SIG-M5 treated with dmso at 0.1 percent for 504 hours (cell line): ENCODE measurements around the gene KLHL21.
"Not testable (repeated sequence)": the region's sequence is repeated elsewhere in the genome, so short reads cannot be mapped to it uniquely, and the experiment has no call there.

Experiments used
- DNase-seq: peaks from one replicate; lab custom pipeline; 2025; ENCODE audit not compliant: unreplicated experiment; lab: John Stamatoyannopoulos, UW

Gene KLHL21

GRCh38 chr1:6600410-6601048 is 2.1 kb downstream of the KLHL21 start:
- DNase-seq = no peak

GRCh38 chr1:6599991-6600390 is 2.7 kb downstream of the KLHL21 start:
- DNase-seq = not testable (repeated sequence)

- peak; percentile 73 for DNase-seq
Observed at GRCh38 chr1:6599141-6599975, 3.3 kb downstream of the KLHL21 start.

- no peak for DNase-seq
Observed at GRCh38 chr1:6597777-6598131, 4.9 kb downstream of the KLHL21 start.

DNA sequence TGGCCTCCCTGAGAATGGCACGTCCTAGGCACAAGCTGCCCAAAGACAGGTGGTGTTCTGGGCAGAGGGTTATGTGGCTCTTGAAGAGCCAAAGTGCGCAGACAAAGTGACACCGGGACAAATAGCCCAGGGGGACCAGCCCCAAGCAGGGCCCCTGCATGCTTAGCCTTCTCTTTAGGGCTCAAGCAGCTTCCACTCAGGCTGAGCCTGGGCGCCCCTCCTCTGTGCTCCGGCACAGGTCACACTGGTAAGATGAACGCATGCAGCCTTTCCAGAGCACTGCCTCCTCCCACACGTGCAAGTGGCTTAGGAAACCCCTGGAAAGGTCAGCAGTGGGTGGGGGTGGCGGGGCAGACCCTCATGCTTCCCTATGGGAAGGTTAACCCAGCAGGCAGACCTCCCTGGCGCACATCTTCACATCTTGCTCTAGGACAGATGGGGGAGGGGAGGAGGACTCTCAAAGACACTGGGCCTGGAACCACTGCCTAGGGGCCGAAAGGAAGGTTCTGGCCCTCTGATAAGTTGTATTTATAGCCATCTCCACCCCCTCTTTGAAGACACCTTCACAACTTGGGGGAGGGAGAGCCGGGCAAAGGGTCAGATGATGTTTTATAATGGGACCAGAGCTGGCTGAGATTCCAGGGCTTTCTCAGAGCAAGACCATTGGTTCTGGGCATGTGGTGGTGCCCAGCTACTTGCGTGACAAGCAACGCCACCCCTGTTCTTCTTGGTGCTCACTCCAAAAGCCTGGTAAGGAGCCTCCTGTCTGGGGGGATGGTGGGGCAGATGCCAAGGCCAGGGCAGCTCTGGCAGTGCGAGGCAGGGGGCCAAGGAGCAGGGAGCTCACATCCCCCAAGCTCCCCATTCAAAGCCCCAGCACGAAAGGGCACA is 5.5 kb downstream of the KLHL21 start:
- no peak for DNase-seq

DNA sequence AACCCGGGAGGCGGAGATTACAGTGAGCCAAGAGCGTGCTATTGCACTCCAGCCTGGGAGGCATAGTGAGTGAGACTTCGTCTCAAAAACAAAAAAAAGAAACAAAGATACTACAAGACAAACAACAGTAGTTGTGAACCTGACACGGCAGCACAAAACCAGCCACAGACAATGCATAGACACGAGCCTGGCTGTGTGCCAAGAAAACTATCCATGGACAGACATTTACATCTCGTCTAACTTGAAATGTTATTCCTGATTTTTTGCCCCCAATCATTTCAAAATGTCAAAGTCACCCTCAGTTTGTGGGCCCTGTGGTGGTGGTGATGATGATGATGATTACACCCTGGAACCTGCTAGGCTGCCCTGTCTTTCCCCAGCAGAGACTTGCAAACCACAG is 6.3 kb downstream of the KLHL21 start:
- no peak for DNase-seq

DNA sequence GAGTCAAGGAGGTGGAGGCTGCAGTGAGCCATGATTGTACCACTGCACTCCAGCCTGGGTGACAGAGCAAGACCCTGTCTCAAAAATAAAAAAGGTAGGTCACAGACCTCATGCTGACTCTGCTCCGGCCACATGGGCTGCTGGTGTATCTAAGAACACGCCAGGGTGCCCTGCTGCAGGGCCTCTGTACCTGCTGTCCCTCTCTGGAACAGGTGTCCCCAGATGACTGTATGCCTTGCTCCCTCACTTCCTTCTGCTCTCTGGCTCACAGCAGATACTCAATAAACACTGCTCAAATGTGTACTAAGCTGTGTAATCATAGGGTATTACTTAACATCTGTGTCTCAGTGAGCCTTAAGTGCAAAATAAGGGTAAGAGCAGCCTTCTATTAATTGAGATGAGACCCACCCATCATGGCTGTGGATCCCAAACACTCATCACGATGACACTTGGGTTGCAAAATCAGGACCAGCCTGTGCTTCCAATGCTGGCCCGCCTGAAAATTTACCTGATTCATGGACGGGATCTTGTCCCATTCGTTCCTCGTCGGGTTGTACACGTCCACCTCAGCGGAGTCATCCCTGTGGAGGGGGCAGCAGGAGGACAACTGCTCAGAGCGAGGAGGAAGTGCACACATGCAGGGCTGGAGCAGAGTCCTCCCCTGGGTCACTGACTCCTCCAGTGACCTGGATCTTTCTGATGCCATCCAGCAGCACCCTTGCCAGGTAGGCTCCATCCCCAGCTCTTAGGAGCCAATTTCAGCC is 7.5 kb downstream of the KLHL21 start:
- DNase-seq = no peak

DNA sequence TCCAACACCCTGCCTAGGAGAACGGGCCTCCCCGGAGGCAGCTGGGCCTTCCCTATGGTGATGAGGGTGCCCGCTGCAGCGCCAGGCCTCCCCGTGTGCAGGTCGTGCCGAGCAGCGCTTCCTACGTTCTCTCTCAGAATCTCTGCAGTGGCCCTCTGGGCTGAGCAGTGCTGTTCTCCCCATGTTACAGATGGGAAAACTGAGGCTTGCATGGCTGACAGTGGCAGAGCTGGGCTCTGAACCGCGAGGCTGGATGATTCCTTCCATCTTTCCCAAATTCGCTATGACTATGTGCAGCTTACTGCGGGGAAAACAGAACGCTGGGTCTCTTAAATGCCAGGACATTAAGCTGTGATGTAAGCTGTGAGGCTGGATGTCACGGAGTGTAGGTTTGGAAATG is 8.9 kb downstream of the KLHL21 start:
- DNase-seq = no peak

- no peak for DNase-seq
Observed at GRCh38 chr1:6592865-6593593, 9.6 kb downstream of the KLHL21 start.

DNA sequence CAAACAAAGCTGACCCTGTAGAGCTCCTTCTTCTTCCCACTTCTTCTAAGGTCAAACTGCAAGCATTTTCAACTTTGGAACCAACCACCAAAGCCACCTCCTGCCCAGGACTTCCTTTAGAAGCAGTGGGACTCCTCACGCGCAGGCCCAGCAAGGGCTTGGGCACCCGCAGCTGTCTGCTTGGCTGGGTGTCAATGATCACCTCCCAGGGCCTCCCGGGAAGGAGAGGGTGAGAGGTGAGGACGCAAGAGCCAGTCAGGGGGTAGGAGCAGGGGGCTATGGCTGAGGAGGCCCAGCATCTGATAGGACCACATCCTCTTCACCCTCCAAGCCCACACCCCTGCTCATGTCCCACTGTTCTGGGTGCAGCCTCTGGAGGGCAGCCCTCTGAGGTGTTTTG is 10.2 kb downstream of the KLHL21 start:
- no peak for DNase-seq

DNA sequence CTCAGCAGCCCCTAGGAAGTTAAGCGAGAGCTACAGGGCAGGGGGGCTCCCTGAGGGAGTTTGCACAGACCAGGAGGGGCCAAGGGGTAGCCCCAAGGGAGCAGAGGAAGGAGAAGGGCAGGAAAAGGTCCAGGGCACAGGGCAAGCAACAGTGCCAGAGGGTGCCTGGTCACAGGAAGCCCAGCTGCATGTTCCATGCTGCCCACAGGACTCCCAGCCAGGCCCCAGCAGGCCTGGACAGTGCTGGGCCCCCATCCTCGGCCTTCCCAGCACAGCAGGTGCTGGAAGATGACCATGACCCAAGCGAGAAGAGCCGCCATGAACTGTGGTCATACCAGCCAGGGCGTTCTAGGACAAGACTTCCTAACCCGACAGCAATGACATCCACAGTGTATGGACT is 11.0 kb downstream of the KLHL21 start:
- DNase-seq = no peak

GRCh38 chr1:6591222-6591621 is 11.4 kb downstream of the KLHL21 start:
- DNase-seq = no peak

DNA sequence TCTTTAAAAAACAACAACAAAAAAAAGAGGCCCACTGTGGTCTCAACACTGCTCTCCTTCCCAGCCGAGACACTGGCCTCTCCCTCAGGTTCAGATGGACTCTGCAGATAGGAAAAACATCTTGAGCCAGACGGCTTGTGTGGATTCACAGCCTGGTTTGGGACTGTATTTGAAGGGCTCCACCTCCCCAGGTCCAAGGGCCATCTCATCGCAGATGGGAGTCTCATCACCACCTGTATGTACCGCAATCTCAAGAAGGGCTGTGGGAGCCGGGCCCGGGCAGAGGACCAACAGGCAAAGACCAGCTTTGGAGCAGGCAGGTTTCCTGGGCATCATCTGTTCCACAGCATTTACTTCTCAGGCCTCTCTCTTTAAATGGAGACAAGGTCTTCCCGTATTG is 12.6 kb downstream of the KLHL21 start:
- no peak for DNase-seq

GRCh38 chr1:6588893-6589520 is 13.7 kb downstream of the KLHL21 start:
- no peak for DNase-seq

GRCh38 chr1:6588128-6588892 is 14.4 kb downstream of the KLHL21 start:
- no peak for DNase-seq

DNA sequence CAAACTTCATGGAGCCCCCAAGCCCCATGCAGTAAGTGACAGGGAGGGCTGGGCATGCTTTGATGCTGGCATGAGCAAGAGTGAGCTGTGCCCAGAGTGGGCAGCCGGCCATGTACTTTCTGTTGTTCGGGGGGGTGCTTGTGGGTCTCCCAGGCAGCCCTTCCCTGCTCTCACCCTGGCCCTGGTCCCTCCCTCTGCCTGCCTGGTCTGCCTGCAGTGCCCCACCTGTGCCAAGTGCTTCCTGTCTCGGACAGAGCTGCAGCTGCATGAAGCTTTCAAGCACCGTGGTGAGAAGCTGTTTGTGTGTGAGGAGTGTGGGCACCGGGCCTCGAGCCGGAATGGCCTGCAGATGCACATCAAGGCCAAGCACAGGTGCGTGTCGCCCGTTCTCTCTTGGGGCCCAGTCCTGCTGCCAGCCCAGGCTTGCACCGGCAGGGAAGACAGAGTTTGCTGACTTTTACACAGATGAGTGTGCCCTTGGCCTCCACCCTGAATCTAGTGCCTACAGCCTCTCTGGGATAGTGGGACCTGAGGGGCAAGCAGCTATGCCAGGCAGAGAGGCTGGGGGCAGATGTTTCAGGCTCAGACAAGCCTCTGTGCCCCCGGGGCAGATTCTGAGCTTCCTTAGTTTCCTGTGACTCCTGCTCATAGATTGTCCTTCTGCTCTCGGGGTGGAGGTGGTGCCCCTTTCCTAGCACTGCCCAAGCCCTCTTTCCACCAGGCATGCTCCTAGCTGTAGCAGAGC is 15.2 kb downstream of the KLHL21 start:
- no peak for DNase-seq

GRCh38 chr1:6586404-6586816 is 16.3 kb downstream of the KLHL21 start:
- no peak for DNase-seq

GRCh38 chr1:6585841-6586240 is 16.8 kb downstream of the KLHL21 start:
- no peak for DNase-seq
